T47D (cell line): ENCODE data around the gene GNA15.
"Not testable (repeated sequence)": the region's sequence is repeated elsewhere in the genome, so short reads cannot be mapped to it uniquely, and the experiment has no call there.

ENCODE experiments used
- DNase-seq, 2 experiments: peaks; one replicate each; pipeline versions ENCODE4 v3.0.0 to v3.0.0-alpha.2; 2011 to 2012; ENCODE audit warnings: low read depth in 1 of 2, low spot score in 1 of 2
- JUND ChIP-seq: IDR thresholded peaks from 2 replicates; pipeline ENCODE4 v1.6.1; 2012; ENCODE audit warnings: low read depth
- in situ Hi-C: cut with HindIII; loops from 2 replicates; pipeline ENCODE4 v1.10.0; 2016; ENCODE audit warnings: low sequenced_read_pairs, low pct_unique_long_range_greater_than_20kb

Gene GNA15

GRCh38 chr19:3151563-3152418 lies 16.0 kb downstream of the GNA15 start:
- in situ Hi-C loops = no loop called here
- no peak for TF ChIP-seq JUND
- DNase-seq = no peak

DNA sequence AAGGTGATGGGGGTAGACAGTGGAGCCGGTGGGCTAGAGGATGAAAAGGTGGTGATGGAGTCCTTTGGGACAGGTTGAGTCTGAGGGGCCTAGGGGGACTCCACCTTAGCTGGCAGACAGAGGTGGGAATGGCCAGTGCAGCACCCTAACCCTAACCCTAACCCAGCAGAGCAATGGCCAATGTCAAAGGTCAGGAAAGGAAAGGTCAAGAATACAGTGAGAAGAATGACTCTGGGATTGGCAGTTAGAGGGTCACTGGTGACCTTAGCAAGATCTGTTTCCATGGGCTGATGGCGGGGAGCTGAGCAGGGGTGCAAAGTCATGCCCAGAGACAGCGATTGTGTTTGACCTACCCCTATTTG lies 16.6 kb downstream of the GNA15 start:
- no peak for DNase-seq
- in situ Hi-C loops = no loop called here
- no peak for TF ChIP-seq JUND

GRCh38 chr19:3153286-3154230 lies 17.7 kb downstream of the GNA15 start:
- TF ChIP-seq JUND = no peak
- DNase-seq = no peak
- in situ Hi-C loops = no loop called here

- in situ Hi-C loops, DNase-seq: not testable (repeated sequence)
These were observed 18.6 kb downstream of the GNA15 start for GRCh38 chr19:3154447-3154846.

DNA sequence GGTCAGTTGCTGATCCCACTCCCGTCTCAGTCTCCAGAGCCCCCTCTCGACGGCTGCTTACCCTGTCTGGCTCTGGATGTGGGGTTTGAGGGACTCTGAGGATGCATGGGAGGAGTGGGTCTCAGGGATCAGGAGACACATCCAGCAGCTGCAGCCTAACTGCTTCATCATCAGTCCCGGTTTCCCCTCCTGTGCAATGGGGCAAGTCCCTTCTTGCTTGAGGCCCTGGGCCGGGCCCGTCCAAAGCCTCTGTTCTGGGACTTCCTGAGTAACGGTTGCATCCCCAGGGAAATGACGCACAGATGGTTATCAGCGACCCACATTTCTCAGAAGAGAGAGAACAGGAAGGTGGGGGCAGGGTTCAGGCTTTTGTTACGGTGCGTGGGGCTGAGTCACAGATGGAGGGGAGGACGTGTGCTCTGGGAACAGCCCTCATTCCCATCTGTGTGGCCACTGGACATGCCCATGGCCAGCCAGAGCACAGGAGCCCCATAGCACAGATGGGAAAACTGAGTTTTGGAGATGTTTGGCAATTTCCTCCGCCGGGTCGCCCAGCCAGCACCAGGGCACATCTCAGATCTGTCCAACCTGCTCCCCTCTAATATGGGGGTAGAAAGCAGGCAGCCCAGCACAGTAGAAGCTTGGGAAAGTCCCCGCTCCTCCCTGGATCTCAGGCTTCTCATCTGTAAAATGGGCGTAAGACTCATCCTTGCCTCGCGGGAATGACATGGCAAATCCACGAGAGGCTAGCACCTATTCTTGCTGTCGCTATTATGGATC lies 19.3 kb downstream of the GNA15 start:
- in situ Hi-C loops = no loop called here
- DNase-seq = peak in 1 of 2 experiments; percentile 27
- TF ChIP-seq JUND = no peak

GRCh38 chr19:3157096-3157845 lies 21.4 kb downstream of the GNA15 start:
- no peak for TF ChIP-seq JUND
- in situ Hi-C loops = no loop called here
- no peak for DNase-seq

DNA sequence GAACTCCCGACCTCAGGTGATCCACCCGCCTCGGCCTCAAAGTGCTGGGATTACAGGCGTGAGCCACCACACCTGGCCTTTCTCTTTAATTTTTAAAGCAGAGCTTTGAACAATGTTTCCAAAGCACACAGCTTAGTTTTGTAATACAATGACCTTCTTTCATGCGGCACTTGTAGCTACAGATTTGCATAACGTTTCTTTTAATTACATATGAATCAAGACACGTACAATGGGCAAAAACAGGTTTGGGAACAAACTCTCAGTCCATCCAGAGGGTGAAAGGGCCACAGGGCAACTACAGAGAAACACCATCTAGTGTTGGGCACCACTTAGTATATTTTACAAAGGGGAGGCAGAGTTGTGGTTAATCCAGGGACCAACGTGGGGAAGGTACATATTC lies 23.7 kb downstream of the GNA15 start:
- in situ Hi-C loops = no loop called here
- no peak for TF ChIP-seq JUND
- DNase-seq = no peak

DNA sequence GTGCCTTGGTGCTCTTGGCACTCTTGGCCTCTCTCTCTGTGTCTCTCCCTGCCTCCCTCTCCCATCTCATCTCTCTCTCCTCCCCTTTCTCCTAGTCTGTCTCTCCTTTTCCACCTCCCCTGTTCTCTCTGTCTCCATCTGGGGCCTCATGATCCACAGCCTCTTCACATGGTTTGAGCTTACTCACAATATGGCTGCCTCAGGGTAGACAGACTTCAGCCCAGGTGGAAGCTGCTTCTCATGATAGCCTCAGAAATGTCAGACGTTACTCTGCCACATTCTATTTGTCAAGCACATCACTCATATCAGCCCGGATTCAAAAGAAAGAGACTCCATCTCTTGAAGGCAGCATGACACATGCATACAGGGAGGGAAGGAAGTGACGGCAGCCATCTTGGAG lies 24.4 kb downstream of the GNA15 start:
- DNase-seq = no peak
- no peak for TF ChIP-seq JUND
- in situ Hi-C loops = no loop called here

- in situ Hi-C loops = no loop called here
- no peak for DNase-seq
These were observed 25.6 kb downstream of the GNA15 start for GRCh38 chr19:3161453-3161852.

GRCh38 chr19:3162418-3163229 lies 26.8 kb downstream of the GNA15 start:
- in situ Hi-C loops = no loop called here
- no peak for TF ChIP-seq JUND
- peak in 1 of 2 experiments; percentile 66 for DNase-seq

More at GRCh38 chr19:3161453-3161852, 25.6 kb downstream of the GNA15 start:
- TF ChIP-seq JUND = no peak

GRCh38 chr19:3163230-3163886 lies 27.5 kb downstream of the GNA15 start:
- DNase-seq = peak; percentile 70 to 79
- in situ Hi-C loops = no loop called here
- TF ChIP-seq JUND = no peak
